GM18508 (cell line): Measurements from ENCODE around the gene PIGL.
"Not testable (repeated sequence)": the region's sequence is repeated elsewhere in the genome, so short reads cannot be mapped to it uniquely, and the experiment has no call there.

Source experiments
- ATAC-seq: cut with Tn5 transposase; IDR thresholded peaks from one replicate; pipeline ENCODE4 v1.9.1; 2021; ENCODE audit warnings: moderate number of reproducible peaks; ENCODE audit not compliant: insufficient read depth, unreplicated experiment

The PIGL gene

GRCh38 chr17:16215965-16216316 is 1.1 kb upstream of the PIGL start:
- no peak for ATAC-seq

- ATAC-seq = not testable (repeated sequence)
Measured at GRCh38 chr17:16216341-16217001, 539 bp upstream of the PIGL start.

GRCh38 chr17:16222406-16222805 is 5.4 kb downstream of the PIGL start:
- no peak for ATAC-seq

GRCh38 chr17:16229912-16230561 is 13.0 kb downstream of the PIGL start:
- ATAC-seq = not testable (repeated sequence)

- no peak for ATAC-seq
Measured at GRCh38 chr17:16232391-16232790, 15.4 kb downstream of the PIGL start.

GRCh38 chr17:16239931-16240330 is 22.9 kb downstream of the PIGL start:
- ATAC-seq = no peak

GRCh38 chr17:16241906-16242399 is 24.9 kb downstream of the PIGL start:
- no peak for ATAC-seq

GRCh38 chr17:16243385-16243784 is 26.4 kb downstream of the PIGL start:
- no peak for ATAC-seq

- ATAC-seq = no peak
Measured at GRCh38 chr17:16243801-16244567, 27.0 kb downstream of the PIGL start.

- no peak for ATAC-seq
Measured at GRCh38 chr17:16247586-16247984, 30.6 kb downstream of the PIGL start.

GRCh38 chr17:16250635-16251034 is 33.6 kb downstream of the PIGL start:
- no peak for ATAC-seq

- no peak for ATAC-seq
Measured at GRCh38 chr17:16251043-16251442, 34.0 kb downstream of the PIGL start.

- no peak for ATAC-seq
Measured at GRCh38 chr17:16251556-16251955, 34.5 kb downstream of the PIGL start.

GRCh38 chr17:16254773-16255400 is 37.9 kb downstream of the PIGL start:
- no peak for ATAC-seq

GRCh38 chr17:16255481-16255921 is 38.5 kb downstream of the PIGL start:
- ATAC-seq = no peak

- no peak for ATAC-seq
Measured at GRCh38 chr17:16258901-16259300, 41.9 kb downstream of the PIGL start.

GRCh38 chr17:16259926-16260325 is 42.9 kb downstream of the PIGL start:
- ATAC-seq = no peak

- no peak for ATAC-seq
Measured at GRCh38 chr17:16261049-16261448, 44.0 kb downstream of the PIGL start.

- no peak for ATAC-seq
Measured at GRCh38 chr17:16262201-16262600, 45.2 kb downstream of the PIGL start.

GRCh38 chr17:16267174-16267573 is 50.2 kb downstream of the PIGL start:
- ATAC-seq = no peak

GRCh38 chr17:16269658-16270057 is 52.6 kb downstream of the PIGL start:
- ATAC-seq = no peak
